Suppressor macrophage (primary cell): ENCODE measurements around the gene B9D1.

Experiments used
- DNase-seq, 4 experiments: peaks; one replicate each; pipeline ENCODE4 v3.0.0-alpha.2; 2020 to 2022
- total RNA-seq, 17 experiments: gene quantifications; one replicate each; lab custom pipeline; 2026; ENCODE audit warnings: mixed read lengths in 6 of 17, inconsistent platforms in 3 of 17; lab: John Stamatoyannopoulos, UW

The B9D1 gene, protein sequence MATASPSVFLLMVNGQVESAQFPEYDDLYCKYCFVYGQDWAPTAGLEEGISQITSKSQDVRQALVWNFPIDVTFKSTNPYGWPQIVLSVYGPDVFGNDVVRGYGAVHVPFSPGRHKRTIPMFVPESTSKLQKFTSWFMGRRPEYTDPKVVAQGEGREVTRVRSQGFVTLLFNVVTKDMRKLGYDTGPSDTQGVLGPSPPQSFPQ
- 0.62 to 4.3 (median 1.5) reads per million in 17 experiments for total RNA-seq

DNA sequence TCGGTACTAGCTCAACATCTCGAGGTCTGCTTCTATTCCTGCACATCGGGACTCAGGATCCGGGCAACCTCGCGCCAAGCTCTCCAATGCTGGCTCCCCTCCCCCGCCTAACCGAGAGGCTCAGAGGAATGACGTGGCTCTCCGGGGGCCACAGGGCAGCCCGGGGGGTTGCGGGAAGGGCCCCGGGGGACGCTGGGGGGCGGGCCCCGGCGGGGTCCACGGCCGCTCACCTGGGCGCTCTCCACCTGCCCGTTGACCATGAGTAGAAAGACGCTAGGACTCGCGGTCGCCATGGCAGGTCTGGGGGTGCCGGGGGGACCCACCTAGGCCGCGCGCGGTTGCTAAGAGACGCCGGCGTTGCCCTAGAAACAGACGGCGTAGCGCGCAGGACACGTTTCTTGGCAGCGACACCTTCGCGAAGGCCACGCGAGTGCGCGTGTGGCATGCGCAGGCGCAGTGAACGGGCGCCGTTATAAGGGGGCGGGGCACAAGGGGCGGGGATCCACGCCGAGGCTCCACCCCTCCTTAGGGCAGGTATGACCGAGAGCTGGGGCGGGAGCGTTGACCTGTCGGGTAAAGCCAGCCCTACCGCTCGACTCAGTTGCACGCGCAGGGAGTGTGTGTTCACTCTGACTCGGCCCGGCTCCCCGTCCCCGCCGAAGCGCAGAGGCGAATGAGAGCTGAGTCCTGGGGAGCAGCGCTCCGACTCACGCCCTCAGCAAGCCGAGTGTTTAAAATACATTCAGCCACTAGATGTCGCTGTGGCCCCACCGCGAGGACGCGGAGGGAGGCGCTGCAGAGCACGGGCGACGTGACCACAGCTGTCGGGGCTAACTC is at the start of gene B9D1:
B9D1 (minus strand) TSS at position 447 of the 837 bp plus-strand sequence; CDS start at position 293, 154 bp downstream.
- peak; percentile 93 to 97 (median 95) for DNase-seq

DNA sequence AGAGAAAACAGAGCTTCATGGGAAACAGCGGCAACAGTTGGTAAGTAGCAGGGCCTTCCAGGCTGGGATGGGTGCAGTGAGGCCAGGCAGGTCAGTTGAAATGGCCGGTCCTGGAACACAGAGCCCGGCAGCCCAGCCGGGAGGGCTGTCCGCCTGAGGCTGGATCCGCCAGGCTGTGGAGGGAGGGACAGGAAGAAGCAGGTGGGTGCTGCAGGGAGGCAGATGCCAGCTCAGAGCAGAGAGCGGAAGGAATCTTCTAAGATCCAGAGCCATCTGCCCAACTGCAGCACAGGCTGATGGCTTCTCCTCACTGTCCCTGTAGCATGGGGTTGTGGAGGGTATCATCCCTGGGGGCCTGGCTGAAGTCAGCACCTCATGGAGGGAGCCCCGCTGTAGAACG is 49.1 kb upstream of the B9D1 start:
- no peak for DNase-seq

DNA sequence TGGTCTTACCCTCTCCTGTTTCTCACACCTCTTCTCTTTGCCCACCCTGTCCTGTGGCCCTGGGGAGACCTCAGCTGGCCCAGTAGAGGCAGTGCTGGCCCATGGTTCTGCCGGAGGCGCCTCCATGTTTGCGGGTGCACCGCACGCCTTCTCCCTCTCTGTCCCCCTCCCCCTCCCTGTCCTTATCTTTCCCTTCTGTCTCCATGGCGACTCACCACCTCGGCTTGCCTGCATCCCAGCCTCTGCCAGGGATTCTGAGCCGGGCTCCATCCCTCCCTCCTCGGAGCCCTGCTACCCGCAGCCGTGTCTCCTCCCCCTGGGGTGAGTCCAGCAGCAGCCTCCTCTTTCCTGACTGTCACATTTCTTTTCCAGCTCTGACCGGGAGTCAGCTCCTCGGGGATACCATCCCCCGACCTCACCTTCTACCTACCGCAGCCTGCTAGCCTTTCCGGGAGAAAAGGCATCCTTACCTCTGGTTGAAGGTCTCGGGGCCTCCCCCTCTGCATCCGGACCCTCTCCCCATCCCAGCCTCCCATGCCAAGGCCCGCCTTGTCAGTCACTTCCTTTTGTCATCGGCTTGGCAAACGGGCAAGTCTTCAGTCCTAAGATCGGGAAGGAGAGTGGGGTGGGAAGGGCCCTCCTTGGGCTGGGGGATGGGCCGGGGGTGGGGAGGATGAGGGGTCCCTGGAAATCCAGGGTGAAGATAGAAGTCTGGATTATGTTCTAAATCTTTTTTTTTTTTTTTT is 48.5 kb upstream of the B9D1 start, which contains the start of gene RNF112:
RNF112 (plus strand) TSS at position 358 of the 746 bp plus-strand sequence; CDS start at position 535, 177 bp downstream.
- DNase-seq: no peak

DNA sequence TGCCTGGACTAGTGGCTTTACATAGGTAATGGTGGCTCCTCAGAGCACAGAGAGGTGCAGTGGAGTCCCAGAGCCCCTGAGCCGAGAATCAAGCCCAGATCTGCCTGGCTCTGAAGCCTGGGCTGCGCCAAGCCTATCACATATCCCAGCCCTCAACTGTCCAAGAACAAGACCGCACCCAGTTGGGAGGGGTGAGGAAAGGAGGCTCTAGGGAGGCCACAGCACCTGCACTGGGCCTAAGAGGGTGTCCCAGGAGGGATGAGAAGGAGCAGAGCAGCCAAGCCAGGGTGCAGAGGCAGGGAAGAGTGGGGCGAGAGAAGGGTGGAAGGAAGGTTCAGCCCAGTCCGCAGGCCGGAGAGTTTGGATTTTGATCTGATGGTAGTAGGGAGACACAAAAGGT is 47.6 kb upstream of the B9D1 start:
- no peak for DNase-seq

DNA sequence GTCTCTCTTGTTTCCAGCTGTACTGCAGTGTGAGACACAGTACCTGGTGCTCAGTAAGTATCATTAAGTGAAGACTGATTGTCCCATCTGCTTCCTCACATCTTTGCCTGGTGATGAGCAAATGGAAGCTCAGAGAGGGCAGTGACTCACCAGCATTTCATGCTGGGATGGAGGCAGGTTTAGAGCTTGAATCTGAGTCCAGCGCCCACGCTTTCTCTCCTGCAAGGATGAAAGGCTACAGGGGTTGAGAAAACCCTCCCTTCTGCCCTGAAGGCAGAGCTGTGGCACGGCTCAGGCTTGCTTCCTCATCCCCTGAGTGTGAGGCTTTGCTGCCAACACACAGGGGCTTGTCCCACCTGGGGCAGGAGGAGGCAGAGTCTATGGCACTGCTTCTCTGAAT is 47.0 kb upstream of the B9D1 start:
- DNase-seq: peak in 1 of 4 experiments; percentile 11

DNA sequence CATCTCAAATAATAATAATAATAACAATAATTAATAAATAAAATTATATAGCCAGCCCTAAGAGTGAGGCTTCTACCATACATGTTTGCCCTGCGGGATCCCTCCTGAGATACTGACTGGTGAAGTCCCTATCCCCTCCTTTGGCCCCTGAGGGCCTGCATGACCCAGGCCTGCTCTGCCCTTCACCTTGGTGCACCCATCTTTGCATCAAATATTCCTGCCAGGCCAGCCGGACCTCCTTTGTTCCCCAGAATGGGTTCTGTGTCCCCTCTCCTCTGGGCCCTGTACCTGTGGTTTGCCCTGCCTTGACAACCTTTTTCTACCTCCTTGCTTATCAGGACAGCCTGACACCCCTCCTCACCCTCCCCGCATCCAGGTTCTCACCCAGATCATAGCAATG is 46.5 kb upstream of the B9D1 start:
- DNase-seq: no peak

DNA sequence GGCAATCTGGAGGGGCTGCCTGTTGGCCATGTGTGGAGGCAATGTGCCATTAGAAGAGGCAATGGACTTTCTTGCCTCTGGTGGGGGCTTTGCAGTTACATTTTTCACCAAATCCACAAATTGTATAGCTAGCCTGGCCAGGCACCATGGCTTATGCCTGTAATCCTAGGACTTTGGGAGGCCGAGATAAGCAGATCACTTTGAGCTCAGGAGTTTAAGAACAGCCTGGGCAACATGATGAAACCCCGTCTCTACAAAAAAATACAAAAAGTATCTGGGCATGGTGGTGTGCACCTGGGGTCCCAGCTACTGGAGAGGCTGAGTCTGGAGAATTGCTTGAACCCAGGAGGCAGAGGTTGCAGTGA is 45.8 kb upstream of the B9D1 start:
- no peak for DNase-seq

DNA sequence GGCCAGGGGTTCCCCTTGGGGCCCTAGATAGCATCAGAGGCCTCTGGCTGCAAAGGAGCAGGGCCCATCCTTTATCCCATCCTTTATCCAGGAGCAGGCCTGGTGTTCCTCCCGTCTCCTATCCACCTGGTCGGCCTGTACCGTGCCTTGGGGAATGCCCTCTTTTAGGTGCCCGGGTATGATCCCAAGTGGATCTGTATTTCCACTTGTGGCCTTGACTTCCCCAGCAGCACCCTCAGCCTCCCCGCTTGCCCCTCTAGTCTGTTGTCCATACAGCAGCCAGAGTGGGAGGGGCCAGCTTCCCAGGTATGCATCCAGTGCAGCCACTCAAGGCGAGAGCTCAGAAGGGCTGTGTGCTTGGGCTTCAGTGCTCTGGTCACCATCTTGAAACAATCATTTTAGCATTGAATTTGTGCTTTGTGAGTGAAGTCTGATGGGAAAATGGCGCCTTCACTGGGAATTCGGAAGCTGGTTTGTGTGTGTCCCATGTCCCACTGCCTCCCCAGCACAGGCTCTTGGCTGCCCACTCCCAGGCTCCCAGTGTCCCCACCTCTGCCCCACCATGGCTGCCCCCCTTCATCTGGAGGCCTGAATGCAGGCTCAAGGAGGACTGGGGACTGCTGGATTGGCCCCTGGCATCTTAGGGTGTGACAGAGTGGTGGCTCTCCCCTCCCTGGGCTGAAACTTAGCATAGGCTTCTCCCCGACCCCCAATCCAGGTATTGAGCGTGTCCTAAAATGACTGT is 45.2 kb upstream of the B9D1 start:
- no peak for DNase-seq

DNA sequence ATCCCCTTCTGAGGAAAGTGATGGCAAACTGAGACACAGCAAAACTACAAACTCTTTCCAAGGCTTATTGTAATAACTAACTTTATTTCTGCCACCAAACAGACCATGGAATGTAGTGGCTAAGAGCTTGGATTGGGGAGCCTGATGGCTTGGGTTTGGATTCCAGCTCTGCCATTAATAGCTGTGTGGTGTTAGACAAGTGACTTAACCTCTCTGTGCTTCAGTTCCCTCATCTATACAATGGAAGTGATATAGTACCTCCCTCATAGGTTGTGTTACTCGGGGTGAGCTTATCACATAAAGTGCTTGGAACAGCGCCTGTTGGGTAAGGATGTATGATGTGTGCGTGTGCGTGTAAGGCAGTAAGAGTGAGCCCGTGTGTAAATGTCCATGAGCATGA is 42.6 kb upstream of the B9D1 start:
- no peak for DNase-seq

DNA sequence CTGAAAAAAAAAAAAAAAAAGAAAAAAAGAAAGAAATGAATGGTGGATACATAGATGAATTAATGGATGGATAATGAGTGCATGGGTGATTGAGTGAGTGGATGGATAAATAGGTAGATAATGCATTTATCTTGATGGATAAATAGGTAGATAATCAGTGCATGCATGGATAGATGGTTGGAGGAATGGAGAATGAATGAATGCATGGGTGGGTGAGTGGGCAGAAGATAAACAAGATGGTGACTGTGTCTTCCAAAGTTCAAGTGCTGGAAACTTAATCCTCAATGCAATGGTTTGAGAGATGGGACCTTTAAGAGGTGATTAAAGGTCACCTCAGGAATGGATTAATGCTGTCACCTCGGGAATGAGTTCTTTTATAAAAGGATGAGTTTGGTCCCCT is 41.7 kb upstream of the B9D1 start:
- no peak for DNase-seq

DNA sequence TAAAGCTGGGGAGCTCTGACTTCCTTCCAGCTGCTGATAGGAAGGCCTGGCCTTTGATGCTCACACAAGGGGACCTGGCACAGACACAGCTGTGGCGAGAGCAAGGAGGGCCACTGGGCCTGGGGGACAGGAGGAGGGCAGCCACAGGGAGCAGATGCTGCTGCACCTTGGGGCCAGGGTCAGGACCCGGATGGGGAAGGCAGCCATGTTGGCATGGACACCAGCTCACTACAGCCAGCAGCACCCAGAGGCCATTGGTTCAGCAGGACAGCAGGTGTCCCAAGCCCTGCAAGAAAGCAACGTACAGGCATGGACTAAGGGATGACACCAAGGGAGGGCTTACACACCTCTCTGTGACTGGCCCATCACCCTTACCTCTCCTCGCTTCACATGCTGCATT is 40.5 kb upstream of the B9D1 start:
- no peak for DNase-seq

DNA sequence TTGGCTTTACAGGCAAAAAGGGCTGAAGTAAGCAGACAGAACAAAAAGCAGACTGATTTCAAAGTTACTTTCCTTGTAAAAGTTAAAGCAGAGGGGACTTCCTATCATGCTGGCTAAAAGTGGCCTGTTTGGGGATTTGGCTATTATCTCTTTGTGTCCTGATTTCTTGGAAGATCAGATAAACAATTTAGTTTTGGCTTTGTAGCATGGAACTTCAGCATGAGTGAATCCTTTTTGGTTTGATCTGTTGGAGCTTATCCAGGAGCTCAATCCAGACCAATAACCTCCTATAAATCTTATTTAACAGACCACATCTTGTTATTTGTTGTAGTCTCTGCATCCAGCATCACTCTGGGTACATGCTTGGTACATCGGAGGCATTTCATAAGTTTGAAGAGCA is 39.6 kb upstream of the B9D1 start:
- DNase-seq: no peak

DNA sequence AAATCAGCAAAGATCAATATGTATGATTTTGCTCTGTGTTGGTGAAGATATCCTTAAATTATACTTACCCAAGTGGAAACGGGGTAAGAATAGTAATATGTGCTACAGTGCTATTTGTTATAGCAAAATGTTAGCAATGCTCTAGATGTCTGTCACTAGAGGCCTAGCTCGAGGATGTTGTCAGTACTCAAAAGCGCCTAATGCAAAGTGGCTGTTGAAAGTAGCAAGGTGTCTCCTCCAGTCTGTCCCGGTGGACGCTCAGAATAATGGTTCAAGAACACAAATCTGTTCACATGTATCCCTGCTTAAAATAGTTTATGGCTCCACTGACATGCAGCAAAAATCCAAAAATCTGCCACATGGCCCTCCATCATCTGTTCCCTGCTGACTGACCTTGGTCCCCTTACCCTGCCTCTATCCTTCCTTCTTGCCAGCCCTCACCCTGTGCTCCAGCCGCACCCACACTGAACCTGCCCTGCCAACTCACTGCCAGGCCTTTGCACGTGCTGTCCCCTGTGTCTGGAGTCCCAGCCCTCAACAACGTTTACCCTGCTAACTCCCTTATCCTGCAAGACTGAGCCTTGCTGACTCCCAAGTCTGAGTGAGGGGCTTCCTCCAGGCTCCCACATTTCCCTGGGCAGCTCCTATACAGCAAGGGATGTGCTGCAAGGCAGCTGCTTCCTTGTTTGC is 38.9 kb upstream of the B9D1 start:
- no peak for DNase-seq

DNA sequence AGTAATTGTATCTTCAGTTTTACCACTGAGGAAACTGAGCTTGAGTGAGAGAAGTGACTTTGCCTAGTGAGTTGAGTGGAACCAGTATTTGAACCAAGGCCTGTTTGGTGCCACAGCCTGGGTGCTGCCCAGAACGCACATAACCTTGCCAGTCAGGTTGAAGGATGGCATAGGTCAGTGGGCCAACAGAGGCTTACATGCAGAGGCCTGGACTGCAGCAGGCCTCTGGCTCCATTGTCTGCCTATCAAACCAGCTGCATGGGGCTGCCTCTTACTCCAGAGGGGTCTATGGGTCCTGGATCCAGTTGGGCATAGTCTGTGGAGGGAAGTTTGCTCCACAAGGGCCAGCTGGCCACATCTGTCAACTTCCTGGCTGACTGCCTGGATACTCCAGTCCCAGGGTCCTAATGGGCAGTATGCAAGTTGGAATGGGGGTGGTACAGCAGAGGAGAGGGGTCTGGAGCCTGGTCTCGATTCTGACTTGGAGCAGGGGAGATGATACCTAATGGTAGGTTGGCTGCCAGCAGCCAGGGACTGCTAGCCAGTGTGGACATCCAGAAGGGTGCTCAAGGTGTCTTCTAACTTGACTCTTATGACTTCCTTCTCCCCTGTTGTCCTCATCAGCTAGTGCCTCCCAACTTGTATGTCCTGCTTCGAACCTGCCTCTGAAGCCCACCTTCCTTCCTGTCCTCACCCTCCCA is 37.4 kb upstream of the B9D1 start:
- no peak for DNase-seq

DNA sequence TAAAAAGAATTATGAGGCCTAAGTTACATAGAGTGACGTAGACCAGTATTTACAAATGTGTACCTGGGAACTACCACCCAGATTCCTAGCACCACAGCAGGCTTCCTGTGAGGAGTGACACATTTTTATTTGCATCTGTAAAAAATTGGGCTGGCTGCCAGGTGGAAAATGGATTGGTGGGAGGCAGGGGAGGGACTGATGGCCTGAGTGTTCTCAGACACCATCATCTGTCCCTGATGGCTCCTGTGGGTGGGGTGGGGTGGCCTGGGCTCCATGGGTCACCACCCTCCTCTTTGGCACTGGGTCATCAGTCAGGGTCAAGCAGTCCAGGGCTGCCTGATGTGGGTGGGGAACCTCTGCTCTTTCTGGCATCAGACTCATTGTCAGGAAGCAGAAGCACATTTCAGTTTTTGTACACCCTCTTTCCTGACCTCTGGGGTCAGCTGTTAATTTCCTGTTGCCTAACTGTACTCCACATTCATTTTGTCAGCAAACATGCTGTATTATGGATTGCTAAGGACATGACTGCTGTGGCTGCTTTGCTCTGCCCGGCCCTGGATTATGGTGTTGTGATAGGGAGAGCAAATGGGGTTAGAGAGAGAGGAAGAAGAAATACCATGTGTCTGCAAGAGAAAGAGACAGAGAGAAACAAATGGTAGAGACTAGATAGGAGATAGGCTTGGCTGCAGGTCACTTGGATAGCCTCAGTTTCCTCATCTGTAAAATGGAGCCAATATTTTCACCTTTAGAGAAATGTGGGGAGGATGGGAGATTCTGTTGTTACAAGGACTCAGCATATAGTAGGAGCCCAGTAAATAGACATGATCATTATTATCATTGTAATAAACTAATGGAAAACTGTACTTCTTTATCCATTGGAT is 36.0 kb upstream of the B9D1 start:
- DNase-seq: peak; percentile 87 to 97 (median 92)

DNA sequence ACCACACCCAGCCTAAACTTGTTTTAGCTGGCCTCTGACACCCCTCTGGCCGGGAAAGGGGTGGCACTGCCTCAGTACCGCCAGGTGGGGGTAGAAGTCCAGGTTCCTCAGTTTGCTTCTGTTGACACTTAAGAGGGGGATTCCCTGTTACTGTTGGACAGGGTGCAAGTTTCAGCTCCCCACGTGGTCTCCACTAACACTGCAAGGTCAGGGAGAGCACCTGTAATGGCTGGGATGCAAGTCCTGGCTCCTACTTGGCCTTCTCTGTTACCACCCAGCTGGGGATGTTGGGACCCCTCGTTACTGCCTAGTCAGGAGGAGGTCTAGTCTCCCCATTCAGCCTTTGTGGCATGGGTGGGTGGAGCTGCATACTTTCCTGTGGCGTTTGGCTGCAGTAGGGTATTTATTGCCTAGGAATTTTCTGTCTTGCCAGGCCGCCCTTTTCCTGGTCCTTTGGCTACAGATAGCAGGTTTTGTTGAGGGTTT is 35.1 kb upstream of the B9D1 start:
- DNase-seq: no peak

DNA sequence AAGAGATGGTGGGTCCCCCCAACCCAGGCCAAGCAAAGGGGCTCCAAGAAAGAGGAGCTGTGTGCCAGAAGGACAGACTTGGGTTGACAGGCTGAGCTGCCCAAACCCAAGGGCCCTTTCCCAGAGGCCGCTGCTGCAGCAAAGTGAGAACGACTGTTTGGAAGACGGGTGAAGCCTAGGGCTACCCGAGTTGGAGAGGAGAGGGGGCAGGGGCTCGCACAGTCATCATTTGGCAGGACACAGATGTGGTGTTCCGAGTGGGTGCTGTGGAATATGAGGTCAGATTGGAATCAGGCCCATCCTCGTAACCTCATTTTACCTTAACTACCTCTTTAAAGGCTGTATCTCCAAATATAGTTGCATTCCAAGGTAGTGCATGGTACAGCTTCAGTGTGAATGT is 29.8 kb upstream of the B9D1 start:
- no peak for DNase-seq

DNA sequence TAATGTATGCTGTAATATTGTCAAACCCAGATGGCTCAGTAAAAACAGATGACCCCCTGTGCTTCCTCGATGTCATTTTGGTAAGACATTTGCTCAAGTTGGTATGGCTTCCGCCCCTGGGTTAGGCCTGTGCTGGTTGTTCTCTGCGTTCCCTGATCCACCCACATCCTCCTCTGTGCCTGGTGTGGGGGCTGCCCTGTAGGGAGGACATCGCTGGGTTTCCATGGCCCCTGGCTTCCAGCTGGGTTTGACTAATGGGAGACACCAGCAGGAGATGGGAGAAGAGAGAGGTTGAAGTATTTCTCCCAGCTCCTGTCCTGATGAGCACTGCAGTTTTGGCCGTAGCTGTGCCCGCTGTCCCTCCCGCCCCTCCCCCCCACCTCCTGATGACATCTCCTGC is 28.9 kb upstream of the B9D1 start:
- no peak for DNase-seq

DNA sequence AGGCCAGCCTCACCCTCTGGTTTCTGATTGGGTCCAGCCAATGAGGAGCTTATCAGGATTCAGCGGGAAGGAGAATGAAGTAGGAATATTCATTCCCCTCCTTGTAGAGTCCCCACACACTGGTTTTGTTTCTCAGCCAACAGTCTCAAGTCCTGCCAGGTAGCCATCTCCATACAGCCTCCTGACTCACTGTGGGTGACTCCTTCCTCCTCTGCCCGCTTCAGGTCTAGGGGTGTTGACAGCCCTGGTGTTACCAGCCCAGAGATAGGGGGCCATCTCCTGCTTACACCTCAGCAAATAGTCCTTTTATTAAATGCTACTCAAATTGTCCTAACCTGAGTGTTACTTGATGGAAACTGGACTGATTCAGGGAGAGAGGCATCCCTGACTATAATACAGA is 28.4 kb upstream of the B9D1 start:
- no peak for DNase-seq
